HG03280 (cell line): ENCODE results near the gene ARHGAP12.

ENCODE experiments used
- ATAC-seq: cut with Tn5 transposase; IDR thresholded peaks from one replicate; pipeline ENCODE4 v1.9.1; 2021; ENCODE audit warnings: mild to moderate bottlenecking, moderate library complexity; ENCODE audit not compliant: unreplicated experiment

ARHGAP12 gene

DNA sequence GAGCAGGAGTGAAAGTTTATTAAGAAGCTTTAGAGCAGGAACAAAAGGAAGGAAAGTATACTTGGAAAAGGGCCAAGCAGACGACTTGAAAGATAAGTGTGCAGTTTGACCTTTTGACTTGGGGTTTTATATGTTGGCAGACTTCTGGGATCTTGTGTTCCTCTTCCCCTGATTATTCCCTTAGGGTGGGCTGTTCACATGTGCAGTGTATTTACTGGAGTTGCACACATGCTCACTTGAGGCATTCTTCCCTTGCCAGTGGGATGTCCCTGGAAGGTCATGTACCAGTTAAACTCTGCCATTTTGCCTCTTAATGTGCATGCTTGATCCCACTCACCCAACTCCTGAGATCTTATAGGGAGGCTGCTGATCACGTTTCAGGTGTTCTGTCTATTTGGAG lies 23.4 kb upstream of the ARHGAP12 start:
- ATAC-seq: no peak

DNA sequence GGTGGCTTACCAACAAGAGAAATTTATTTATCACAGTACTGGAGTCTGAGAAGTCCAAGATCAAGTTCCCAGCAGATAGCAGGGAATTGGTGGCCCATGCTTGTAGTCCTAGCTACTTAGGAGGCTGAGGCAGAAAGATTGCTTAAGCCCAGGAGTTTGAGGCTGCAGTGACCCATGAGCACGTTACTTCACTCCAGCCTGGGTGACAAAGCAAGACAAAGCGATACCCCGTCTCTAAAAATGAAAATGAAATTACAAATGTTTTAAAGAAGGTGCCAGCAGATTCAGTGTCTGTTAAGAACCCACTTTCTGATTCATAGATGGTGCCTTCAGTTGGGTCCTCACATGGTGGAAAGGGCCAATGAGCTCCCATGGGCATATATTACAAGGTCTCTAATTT lies 20.6 kb upstream of the ARHGAP12 start:
- no peak for ATAC-seq

DNA sequence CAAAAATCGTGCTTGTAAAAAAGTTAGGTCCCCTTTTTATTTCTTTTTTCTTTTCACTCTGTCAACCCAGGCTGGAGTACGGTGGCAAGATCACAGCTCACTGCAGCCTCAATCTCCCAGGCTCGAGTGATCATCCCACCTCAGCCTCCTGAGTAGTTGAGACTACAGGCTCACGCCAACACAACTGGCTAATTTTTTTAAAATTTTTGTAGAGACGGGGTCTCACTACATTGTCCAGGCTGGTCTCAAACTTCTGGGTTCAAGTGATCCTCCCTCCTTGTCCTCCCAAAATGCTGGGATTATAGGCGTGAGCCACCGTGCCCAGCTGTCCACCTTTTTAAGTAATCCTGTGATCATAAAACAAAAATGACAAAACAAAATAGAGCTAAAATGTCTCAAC lies 19.4 kb upstream of the ARHGAP12 start:
- no peak for ATAC-seq

DNA sequence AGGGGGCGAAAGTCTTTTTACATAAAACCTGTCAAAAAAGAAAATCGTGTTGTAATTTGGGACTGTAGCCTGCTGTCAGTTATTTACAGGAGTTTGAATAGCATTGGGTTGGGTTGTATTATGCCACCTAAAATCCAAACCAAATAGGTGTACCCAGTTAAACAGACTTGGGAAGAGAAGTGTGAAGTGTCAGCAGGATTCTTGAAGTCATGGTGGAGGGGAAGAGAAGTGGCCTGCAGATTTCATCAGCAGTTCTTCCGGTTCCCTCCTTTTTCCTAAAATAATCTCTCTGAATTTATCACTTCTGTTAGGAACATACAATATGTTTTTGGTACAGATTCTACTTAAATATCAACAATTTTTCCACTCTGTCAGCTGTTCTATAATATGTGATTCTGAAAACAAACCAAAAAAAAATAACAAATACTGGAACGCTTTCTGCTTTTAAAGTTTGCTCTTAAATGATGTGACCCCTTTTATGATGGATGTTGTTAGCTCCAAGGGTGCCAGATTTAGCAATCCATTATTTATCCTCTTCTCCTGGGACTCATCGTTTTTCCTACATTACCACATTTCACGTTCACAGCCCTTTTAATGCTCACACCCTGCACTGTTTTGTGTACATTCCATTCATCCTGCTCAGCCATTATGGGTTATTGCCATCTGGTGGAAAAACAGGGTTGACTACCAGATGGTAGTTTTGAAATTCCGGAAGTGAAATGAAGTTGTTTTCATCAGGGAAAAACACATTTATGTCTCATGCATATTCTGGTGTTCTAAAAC lies 18.7 kb upstream of the ARHGAP12 start:
- no peak for ATAC-seq

DNA sequence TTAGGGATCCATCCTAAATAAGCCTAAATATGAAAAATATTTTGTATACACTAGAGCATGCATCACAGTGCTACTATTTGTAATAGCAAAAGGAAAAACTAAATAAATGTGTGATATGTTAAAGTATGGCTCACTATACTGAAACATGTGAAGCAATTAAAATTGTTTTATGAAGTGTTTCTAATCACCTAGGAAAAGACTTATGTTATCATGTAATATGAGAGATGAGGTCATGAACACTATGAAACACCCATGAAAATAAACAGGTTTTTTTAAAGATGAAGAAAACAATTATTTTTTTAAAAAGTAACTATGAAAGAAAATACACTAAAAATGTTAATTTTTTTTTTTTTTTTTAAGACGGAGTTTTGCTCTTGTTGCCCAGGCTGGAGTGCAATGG lies 16.8 kb upstream of the ARHGAP12 start:
- ATAC-seq: no peak

DNA sequence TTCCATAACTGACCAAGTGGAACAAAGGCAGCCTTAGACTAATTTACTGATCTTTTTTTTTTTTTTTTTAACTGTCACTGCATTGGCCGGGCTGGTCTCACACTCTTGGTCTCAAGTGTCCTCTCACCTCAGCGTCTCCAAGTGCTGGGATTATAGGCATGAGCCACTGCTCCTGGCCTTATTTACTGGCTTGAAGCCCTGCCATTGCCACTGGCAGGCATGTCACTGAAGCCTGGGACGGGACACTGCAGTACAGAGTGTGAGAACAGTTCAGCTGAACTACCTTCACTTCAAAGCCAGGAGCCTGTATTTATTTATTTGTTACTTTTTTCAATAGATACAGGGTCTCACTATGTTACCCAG lies 15.4 kb upstream of the ARHGAP12 start:
- ATAC-seq: no peak

DNA sequence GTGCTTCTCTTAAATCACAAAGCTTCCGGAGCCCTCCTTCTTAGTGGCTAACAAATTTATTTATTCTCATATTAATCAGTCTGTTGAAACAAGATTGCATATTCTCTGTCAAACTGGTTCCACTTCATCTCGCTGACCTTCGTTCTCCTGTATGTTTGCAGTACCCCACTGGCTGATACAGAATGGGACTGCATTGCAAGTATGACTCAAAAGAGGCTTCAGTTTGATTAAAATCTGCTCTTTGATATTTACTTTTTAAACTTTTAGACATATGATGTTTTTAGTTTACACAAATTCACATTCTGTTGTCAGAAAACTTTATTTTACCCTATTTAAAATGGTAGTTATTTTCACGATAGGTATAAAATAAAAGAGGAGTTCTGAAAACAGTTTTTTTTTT lies 14.3 kb upstream of the ARHGAP12 start:
- ATAC-seq: no peak

DNA sequence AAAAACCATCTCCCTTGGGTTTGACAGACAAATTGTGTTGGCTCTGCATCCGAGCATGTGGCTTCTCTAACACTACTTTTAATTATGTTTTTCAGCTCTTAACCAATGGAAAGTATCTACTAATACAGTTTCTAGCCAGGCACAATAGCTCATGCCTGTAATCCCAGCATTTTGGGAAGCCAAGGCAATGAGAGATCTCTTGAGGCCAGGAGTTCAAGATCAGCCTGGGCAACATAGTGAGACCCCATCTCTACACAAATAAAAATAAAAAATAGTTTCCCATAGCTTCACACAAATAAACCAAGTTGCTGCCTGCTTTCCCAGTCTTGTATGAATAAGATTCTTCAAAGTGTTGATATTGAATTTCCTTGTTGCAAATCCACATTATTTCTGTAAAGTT lies 13.8 kb upstream of the ARHGAP12 start:
- ATAC-seq: no peak

DNA sequence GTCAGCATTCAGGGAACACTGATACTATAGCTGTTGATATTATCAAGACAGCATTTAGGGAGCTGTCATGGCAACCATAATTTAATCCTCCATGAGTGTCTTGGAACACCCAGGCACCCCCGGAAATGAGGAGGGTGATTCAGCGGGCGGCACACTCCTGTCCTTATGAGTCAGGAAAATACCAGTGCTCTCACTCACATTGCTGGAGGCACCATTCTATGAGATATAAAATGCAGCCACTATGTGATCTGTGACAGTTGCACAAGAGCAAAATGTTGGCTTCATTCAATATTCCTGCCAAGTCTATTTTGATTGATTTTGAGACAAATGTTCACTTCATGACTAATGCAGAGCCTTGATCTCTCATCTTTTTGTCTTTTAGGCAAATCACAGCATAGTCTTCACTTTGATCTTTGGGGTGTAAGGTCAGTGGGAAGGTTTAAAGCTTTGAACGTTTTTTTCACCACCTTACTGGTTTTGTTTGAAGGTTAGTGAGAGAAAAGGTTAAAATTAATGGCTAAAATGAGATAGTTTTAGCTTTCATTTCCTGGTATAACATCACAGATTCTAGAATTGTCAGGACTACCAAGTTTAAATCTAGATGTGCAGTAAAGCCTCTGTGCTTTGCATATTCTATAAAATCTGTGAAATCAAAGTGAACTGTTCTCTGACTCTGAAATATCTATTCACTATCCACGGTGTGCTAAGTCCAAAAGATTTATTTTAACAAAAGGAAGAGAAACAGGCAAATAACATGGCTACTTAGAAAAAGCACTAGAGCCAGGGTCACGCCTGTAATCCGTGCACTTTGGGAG lies 12.4 kb upstream of the ARHGAP12 start:
- ATAC-seq: no peak

DNA sequence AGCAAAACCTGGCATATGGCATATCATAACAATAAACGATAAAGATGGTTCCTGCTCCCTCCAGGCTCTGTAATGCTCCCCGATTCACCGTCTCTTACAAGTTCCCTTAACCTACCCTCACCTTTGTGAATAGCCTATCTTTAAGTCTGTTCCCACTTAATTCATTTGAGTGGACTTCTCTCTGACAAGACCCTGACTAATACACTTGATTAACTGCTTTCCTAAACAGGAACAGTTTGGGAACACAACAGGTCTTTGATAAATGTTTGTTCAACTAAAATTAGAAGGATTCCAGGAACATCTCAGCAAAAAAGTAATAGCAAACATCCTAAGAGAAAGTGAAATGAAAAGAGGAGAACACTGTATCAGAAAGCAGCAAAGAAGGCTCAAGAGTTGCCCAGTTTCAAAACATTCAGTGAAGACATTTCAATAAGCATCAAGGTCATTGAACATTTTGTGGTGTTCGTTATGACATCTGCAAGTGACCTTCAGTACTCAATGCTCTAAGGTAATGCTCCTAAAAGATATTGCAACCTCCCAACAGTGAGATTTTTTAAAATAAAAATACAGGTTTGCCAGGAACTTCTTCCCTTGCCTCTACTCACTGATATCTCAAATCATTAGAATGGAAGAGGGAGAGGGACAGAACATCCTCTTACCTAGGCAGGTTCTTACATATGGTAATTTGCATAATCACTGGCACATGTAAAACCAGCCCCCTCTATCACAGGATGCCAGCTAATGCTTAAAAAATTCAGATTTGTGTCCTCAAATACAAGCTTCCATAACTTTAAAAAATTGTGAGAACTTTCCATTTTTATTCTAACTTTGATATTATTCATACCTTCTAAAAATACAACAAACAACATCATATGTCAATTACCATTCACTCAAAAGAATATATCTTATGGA lies 11.4 kb upstream of the ARHGAP12 start:
- no peak for ATAC-seq

DNA sequence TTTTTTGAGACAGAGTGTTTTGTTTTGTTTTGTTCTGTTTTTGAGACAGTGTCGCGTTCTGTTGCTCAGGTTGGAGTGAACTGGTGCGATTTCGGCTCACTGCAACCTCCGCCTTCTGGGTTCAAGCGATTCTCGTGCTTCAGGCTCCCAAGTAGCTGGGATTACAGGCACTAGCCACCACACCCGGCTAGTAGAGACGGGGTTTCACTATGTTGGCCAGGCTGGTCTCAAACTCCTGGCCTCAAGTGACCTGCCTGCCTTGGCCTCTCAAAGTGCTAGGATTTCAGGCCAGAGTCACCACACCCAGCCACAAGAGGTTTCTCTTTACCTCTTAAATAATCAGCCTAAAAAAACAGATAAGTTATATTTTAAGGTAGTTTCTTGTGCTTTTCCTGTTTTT lies 8.7 kb upstream of the ARHGAP12 start:
- ATAC-seq: no peak

DNA sequence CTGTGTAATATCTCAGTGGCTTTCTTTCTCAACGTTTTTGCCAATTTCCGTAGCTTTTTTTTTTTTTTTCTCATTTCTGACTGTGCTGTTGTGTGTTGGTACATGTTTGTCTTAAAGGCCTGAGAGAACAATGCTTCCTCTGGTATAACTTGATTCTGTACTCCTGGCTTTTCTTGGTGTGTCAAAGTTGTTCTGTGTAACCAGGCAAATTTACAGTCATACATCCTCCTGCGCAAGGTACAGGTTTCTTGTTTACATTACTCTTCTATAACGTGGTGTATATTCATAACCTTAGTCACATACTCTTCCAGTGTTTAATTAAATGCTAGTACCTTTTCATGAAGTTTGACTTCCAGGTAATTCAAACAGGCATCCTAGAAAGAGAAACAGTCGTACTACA lies 8.3 kb upstream of the ARHGAP12 start:
- no peak for ATAC-seq

DNA sequence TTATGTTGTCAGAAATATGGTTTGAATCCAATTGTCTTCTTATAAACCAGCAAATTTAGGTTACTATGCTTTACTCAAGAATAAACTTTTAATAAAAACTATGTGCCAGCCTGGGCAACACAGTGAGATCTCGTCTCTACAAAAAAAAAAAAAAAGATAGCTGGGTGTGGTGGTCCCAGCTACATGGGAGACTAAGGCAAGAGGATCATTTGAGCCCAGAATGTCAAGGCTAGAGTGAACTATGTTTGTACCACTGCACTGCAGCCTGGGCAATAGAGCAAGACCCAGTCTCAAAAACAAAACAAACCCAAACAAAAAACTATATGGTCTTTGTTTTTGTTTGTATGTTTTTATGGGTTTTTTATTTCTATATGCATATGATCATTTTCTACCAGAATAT lies 7.5 kb upstream of the ARHGAP12 start:
- no peak for ATAC-seq

DNA sequence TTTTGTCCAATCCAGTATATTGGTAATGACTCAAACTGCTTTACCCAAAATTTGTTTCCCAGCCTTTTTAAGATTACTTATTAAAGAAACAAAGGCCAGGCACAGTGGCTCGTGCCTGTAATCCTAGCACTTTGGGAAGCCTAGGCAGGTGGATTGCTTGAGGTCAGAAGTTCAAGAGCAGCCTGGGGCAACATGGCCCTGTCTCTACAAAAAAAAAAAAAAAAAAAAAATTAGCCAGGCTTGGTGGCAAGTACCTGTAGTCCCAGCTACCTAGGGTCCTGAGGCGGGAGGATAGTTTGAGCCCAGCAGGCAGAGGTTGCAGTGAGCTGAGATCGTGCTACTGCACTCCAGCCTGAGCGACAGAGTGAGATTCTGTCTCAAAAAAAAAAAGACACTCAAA lies 7.0 kb upstream of the ARHGAP12 start:
- ATAC-seq: no peak

DNA sequence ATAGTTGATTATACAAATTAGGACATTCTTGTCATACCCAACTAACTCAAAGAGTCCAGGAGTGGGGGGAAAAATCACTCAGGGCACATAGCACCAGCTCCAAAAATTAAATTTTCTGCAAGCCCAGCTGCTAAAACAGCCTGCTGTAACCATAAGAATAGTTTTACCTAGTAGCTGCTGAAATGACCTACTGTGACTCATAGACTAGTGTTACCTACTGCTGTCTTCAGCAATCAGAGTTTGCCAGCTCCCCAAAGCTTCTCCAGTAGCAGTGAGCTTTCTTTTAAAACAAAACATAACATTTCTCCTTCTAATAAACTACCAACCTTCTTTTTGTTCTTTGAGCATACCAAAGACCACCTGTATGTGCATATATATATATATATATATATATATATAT lies 4.2 kb upstream of the ARHGAP12 start:
- no peak for ATAC-seq

DNA sequence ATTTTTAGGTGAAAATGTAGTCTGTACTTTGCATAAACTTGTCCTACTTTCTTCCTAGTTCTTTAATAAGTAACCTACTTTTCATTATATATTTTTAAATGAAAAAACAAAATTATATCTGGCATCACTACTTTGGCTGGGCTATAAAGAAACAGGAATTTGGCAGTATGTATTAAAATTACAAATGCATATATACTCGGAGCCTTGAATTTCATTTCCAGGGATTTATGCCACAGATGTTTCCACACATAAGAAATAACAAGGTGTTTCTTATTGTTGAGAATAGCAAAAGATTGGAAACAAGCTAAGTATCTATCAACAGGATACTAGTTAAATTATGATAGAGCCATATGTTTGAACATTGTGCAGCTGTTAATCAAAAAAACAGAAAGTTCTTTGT lies 2.2 kb upstream of the ARHGAP12 start:
- ATAC-seq: no peak

DNA sequence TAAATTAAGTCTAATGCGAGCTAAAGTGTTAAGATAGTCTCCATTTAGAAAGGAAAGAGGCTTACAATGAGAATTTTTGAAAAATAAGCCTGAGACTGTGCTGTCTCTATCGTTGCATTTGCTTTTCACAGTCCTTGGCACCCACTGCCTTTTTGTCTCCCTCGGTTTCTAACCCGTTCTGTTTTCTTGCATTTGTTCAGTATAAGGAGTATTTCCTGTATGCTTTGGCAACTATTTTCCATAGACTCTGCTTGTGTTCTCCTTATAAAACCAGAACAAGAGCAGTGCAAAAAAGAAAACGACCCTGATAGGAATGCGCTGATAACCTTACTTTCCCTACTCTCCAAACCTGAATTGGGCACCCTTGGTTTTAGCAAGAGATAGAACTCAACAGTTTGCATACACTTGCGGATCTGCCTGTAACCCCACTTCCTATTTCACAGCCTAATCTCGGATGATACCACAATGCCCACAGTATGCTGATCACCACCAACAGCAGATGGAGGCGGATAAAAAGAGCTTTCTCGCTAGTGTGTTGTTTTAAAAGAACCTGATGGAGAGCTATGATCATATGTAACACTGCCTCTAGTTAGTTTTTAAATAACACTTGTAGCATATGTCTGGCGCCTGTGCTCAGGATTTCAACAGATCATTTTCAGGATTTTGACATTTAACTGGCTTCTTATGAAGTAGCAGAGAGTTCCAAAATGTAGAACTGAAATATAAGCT lies 1.6 kb upstream of the ARHGAP12 start:
- peak; percentile 27 for ATAC-seq

DNA sequence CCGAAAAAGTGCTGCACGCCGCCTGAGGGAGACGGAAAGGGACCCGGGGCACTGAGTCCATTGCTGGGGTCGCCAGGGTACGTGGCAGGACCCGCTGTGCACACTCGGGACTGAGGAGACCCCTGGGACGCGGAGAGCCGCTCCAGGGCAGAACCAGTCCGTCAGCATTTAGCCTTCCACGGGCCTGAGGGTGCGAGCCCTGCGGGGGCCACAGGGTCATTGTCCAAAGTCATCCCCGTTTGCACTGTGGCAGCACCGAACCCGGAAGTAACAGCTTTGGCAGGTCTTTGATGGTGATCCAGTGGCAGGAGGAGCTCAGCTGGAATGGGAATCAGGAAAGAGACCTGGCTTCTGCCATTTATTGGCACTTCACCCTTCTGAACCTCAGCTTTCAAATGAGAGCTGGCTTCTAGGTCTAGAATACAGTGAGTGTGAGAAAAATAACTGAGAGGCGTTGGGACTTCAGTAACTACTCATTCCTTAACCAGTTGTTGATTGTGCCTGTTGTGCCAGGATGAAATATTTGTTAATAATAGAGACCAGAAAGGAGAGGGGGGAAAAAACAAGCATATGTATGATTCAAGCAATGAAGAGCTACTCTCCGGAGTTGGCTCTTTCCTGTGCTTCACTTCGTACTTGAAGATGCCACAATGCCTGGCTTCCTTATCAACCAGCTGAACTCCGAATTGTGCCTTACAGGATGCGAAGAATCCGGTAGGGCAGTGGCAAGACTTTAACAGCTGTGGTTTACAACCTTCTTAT lies 811 bp upstream of the ARHGAP12 start:
- ATAC-seq: no peak

DNA sequence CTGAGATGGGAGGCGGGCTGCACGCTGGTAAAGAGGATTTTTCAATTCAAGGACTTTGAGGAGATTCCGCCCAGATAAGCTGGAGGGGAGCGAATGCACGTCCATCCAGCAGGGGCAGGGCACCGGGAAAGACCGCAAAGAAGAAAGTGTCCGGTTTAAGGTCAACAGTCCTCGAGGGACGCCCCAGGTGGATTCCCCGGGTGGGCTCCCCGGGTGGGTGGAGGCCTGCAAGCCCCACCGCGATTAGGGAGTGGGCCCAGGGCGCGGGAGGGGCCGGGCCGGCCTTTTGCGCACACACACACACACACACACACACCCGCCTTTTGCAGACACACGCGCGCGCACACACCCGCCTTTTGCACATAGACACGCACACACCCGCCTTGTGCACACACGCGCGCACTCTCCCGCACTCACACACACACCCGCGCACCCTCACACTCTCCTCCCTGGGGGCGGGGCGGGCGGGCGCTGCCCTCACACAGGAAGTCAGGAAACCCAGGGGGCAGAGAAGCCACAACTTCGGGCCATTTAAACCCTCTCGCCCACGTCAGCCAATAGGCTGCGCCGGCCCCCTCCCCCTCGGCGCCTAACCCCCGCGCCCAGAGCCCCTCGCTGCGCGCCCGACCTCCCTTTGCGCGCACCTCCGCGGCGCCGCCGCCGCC lies 615 bp downstream of the ARHGAP12 start:
- peak; percentile 30 for ATAC-seq

DNA sequence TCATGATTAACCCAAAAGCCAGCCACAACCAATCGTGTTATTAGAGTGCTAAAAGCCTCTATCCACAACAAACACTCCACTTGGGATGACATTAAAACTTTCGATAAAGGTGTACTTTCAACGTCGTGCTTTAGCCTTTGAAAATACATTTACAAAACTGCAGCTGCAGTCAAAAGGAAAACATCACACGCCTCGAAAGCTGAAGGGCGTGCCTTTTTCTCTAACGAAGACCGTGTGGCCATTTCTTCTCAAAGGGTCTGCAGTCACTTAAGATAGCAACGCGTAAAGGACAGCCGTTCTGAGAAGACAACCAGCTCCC lies 1.1 kb downstream of the ARHGAP12 start:
- no peak for ATAC-seq
